ENCODE results near the gene RIPPLY3.
"Not testable (repeated sequence)": the region's sequence is repeated elsewhere in the genome, so short reads cannot be mapped to it uniquely, and the experiment has no call there.

Gene RIPPLY3

GRCh38 chr21:37041706-37042271 lies 35.3 kb downstream of the RIPPLY3 start:
- TF ChIP-seq CTCF (IDR thresholded peaks at IDR 0.05; ENCODE audit: unreplicated experiment in 3 of 3): no peak
- H3K4me3 Mint-ChIP-seq: no peak overlapping the region
- H3K27me3 Mint-ChIP-seq (ENCODE audit: low read depth): peaks cover 3% of the 10 kb centered on the region
- H3K9me3 Mint-ChIP-seq: no peaks in the 10 kb centered on the region
- H3K36me3 Mint-ChIP-seq (ENCODE audit: low read depth): no peaks in the 10 kb centered on the region
- no peak overlapping the region for H3K27ac Mint-ChIP-seq
- no peaks in the 10 kb centered on the region for H3K4me1 Mint-ChIP-seq

GRCh38 chr21:37043818-37044217 lies 37.3 kb downstream of the RIPPLY3 start:
- no peaks in the 10 kb centered on the region for H3K36me3 Mint-ChIP-seq (ENCODE audit: low read depth)
- no peaks in the 10 kb centered on the region for H3K4me1 Mint-ChIP-seq
- no peak overlapping the region for H3K4me3 Mint-ChIP-seq
- peaks cover 3% of the 10 kb centered on the region for H3K27me3 Mint-ChIP-seq (ENCODE audit: low read depth)
- H3K27ac Mint-ChIP-seq: no peak overlapping the region
- H3K9me3 Mint-ChIP-seq: no peaks in the 10 kb centered on the region
- no peak for TF ChIP-seq CTCF (IDR thresholded peaks at IDR 0.05; ENCODE audit: unreplicated experiment in 3 of 3)

GRCh38 chr21:37044643-37045042 lies 38.1 kb downstream of the RIPPLY3 start:
- no peak overlapping the region for H3K4me3 Mint-ChIP-seq
- no peaks in the 10 kb centered on the region for H3K4me1 Mint-ChIP-seq
- no peak for TF ChIP-seq CTCF (IDR thresholded peaks at IDR 0.05; ENCODE audit: unreplicated experiment in 3 of 3)
- H3K27ac Mint-ChIP-seq: no peak overlapping the region
- H3K27me3 Mint-ChIP-seq (ENCODE audit: low read depth): peaks cover 3% of the 10 kb centered on the region
- H3K36me3 Mint-ChIP-seq (ENCODE audit: low read depth): no peaks in the 10 kb centered on the region
- H3K9me3 Mint-ChIP-seq: no peaks in the 10 kb centered on the region

GRCh38 chr21:37045149-37045548 lies 38.6 kb downstream of the RIPPLY3 start:
- Mint-ChIP-seq H3K27ac (no peak overlapping the region), H3K27me3 (ENCODE audit: low read depth) (peaks cover 3% of the 10 kb centered on the region), H3K9me3 (no peaks in the 10 kb centered on the region), H3K4me1 (no peaks in the 10 kb centered on the region), H3K36me3 (ENCODE audit: low read depth) (no peaks in the 10 kb centered on the region), H3K4me3 (no peak overlapping the region)
- no peak for TF ChIP-seq CTCF (IDR thresholded peaks at IDR 0.05; ENCODE audit: unreplicated experiment in 3 of 3)

- no peaks in the 10 kb centered on the region for H3K4me1 Mint-ChIP-seq
- no peak overlapping the region for H3K4me3 Mint-ChIP-seq
- no peak for TF ChIP-seq CTCF (IDR thresholded peaks at IDR 0.05; ENCODE audit: unreplicated experiment in 3 of 3)
- H3K9me3 Mint-ChIP-seq: no peaks in the 10 kb centered on the region
- H3K27ac Mint-ChIP-seq: no peak overlapping the region
- H3K27me3 Mint-ChIP-seq (ENCODE audit: low read depth): peaks cover 3% of the 10 kb centered on the region
- no peaks in the 10 kb centered on the region for H3K36me3 Mint-ChIP-seq (ENCODE audit: low read depth)
Observed at GRCh38 chr21:37045556-37045955, 39.1 kb downstream of the RIPPLY3 start.

- no peak overlapping the region for H3K27ac Mint-ChIP-seq
- H3K9me3 Mint-ChIP-seq: no peaks in the 10 kb centered on the region
- H3K4me3 Mint-ChIP-seq: no peak overlapping the region
- H3K4me1 Mint-ChIP-seq: no peaks in the 10 kb centered on the region
- no peak for TF ChIP-seq CTCF (IDR thresholded peaks at IDR 0.05; ENCODE audit: unreplicated experiment in 3 of 3)
- peaks cover 3% of the 10 kb centered on the region for H3K27me3 Mint-ChIP-seq (ENCODE audit: low read depth)
- H3K36me3 Mint-ChIP-seq (ENCODE audit: low read depth): no peaks in the 10 kb centered on the region
Observed at GRCh38 chr21:37047079-37047478, 40.6 kb downstream of the RIPPLY3 start.

GRCh38 chr21:37049741-37050140 lies 43.2 kb downstream of the RIPPLY3 start:
- not testable (repeated sequence) for H3K27ac Mint-ChIP-seq; H3K9me3 Mint-ChIP-seq; H3K27me3 Mint-ChIP-seq (ENCODE audit: low read depth); H3K36me3 Mint-ChIP-seq (ENCODE audit: low read depth); H3K4me3 Mint-ChIP-seq; H3K4me1 Mint-ChIP-seq

Data from nephron (organoid).